Neural cell (in vitro differentiated cells): ENCODE measurements around the gene COL13A1.

Experiments used
- CTCF ChIP-seq: fragments of 450-650 bp; IDR thresholded peaks from 2 replicates; pipeline ENCODE4 v1.5.1; 2014; ENCODE audit warnings: antibody characterized with exemption, mild to moderate bottlenecking, moderate library complexity; ENCODE audit not compliant: poor library complexity, severe bottlenecking
- EZH2 ChIP-seq: fragments of 200-600, 300-800 bp; shearing (Covaris generic), sonication (generic); IDR thresholded peaks from 2 replicates; pipeline ENCODE4 v1.6.1; 2014; ENCODE audit warnings: antibody characterized with exemption, low read length, borderline replicate concordance, mild to moderate bottlenecking; ENCODE audit not compliant: insufficient read depth, poor library complexity, severe bottlenecking
- TAF1 ChIP-seq: IDR thresholded peaks from 2 replicates; pipeline ENCODE4 v1.6.1; 2012; ENCODE audit warnings: low read depth

DNA sequence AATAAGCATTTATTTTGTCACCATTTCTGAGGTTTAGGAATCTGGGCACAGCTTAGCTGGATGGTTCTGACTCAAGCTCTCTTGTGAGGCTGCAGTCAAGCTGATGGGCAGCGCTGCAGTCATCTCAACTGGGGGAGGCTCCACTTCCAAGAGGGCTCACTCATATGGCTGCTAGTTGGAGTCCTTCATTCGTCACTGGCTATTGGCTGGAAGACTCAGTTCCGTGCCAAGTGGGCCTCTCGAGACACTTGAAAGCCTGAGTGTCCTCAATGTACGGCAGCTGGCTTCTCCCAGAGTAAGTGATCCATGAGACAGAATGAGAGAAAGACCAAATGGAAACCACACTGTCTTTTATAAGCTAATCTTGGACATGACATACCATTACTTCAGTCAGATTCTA is 21.6 kb upstream of the COL13A1 start:
- TF ChIP-seq TAF1 (no peak), EZH2 (no peak), CTCF (no peak)
